GM12801 (cell line): Measurements from ENCODE around the gene MAPRE2.

ENCODE experiments used
- CTCF ChIP-seq: IDR thresholded peaks from one replicate; pipeline ENCODE4 v1.5.1; 2011; ENCODE audit warnings: control low read depth; ENCODE audit not compliant: insufficient read length; ENCODE audit errors: extremely low read depth

Gene MAPRE2

DNA sequence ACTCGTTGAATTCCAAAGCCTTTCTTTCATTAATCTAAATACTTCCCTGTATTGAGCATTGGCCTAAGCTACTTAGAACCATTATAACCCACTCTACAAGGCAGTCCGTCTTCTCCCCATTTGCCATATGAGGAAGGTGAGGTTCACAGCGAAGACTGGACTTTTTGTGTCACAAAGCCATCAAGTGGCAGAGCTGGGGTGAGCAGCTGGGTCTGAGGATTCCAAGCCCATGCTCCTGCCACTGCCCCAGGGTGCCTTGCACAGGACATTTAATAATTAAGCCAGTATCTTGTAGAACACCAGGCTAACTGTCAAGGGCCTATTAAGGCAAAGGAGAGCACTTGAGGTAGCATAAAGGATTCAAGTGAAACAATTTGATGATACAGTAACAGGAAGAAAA lies 130.8 kb downstream of the MAPRE2 start:
- no peak for TF ChIP-seq CTCF

DNA sequence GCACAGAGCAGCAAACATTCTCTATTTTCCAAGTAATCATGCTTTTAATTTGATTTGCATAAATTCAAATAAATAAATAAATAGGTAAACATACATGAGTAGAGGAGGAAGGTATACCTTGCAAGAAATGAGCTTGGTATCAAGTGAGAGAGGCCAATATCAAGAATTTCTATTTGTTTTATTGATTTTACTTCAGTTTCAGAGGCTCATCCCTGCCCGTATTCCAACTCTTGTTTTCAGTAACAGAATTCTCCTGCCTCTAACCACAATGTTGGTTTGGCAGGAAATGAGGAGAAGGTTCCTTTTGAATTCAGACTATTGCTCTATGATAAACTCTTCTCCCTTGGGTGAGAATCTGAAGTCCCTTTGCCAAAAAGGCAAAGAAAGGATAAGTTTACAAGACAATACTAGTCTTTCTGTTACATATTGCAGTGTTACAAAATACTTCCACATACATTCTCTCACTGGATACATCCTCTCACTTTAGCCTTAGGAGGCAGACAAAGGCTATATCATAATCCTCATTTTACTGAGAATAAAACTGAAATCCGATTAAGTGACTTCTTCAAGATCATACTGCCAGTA lies 131.3 kb downstream of the MAPRE2 start:
- TF ChIP-seq CTCF = no peak

DNA sequence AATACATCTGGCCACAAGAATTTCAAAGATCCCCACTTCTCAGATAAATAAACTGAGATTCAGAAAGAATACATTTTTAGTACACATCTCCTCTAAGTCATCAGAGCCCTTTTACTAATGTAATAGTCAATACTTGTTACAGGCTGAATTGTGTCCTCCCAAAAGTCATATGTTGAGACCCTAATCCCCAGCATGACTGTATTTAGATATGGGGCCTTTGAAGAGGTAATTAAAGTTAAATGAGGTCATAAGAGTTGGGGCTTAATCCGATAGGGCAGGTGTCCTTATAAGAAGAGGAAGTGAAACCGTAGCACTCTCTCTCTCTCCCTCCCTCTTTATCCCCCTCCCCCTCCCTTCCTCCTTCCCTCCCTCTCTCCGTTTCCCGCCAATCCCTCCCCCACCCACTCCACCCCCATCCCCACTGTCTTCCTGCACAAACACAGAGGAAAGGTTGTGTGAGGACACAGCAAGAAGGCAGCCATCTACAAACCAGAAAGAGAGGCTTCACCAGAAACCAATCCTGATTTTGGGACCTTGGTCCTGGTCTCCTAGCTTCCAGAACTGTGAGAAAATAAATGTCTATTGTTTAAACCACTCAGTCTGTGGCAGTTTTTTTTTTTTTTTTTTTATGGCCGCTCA lies 133.0 kb downstream of the MAPRE2 start:
- TF ChIP-seq CTCF = no peak

GRCh38 chr18:35174745-35175144 lies 133.5 kb downstream of the MAPRE2 start:
- TF ChIP-seq CTCF = no peak

GRCh38 chr18:35176925-35177324 lies 135.7 kb downstream of the MAPRE2 start:
- no peak for TF ChIP-seq CTCF

DNA sequence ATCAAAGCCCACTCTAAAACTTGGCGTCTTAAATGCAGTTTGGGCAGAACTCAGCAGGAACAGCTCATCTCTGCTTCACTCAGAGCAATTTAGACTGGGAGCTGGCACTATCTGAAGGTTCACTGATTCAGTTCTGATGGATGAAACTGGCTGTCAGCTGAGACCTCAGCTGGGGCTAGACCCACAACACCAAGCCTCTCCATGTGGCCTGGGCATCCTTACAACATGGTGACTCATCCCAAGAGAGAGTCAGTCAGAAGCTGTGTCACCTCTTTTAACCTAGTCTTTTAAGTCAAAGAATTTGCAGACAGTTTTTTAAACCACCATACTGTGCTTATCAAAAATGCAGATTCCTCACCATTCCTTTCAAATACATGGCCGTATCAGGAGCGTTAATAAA lies 137.0 kb downstream of the MAPRE2 start:
- no peak for TF ChIP-seq CTCF

DNA sequence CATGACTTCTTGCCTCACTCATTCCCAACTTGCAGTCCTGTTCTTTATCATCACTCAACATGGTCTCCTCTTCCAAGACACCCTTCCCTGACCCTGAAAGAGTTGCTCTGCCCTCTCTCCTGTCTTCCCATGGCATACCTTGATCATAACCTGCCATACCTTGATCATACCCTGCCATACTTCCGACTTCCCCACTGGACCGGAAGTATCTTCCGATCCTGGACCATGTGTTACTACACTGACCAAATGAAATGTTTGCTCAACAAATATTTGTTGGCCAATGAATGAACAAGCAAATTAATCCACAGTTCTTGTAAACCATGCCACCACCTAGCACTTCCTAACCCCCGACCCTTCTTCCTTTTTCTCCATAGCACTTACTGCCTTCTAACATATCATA lies 138.7 kb downstream of the MAPRE2 start:
- no peak for TF ChIP-seq CTCF

DNA sequence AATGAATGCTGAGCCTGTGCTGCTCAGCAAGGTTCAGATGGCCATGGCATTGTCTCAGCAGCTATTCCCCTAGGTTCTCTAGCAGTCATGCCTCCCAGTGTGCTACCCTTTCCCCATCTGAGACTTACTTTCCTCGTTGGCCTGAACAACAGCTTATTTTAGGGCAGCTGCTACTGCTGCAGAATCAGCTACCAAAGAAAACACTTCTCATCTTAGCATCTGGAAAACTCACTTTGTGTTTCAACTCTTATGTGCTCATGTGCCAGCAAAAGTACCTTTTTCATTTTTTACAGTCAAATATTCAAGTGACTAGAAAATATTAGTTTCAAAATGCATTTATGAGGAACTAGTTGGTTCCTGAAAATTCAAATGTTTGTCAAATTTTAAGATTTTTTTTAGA lies 139.2 kb downstream of the MAPRE2 start:
- TF ChIP-seq CTCF = no peak
